Peyer's patch (tissue), 4 donors: ENCODE measurements around the gene CLN6. TPM values are rescaled to one million over a fixed set of nuclear protein-coding genes. Genes with fewer than 3 reads are reported as not detected.
A peak's percentile ranks its signal among the peaks of the same experiment; 100 is the strongest.
"Not testable (repeated sequence)": the region's sequence is repeated elsewhere in the genome, so short reads cannot be mapped to it uniquely, and the experiment has no call there.

Experiments
- DNase-seq, 3 donors: peaks; one replicate each; pipeline ENCODE4 v3.0.0-alpha.2; 2017 to 2019
- H3K27ac ChIP-seq, 4 donors: fragments of 200-600 bp; sonication (generic); one replicate each; pipeline ENCODE4 v1.5.1; 2016 to 2019
- H3K27me3 ChIP-seq, 2 donors: fragments of 200-600 bp; sonication (generic); one replicate each; pipeline ENCODE4 v1.5.1; 2019
- H3K36me3 ChIP-seq, 3 donors: fragments of 200-600 bp; sonication (generic); one replicate each; pipeline ENCODE4 v1.5.1; 2016 to 2019
- H3K4me1 ChIP-seq, 4 donors: fragments of 200-600 bp; sonication (generic); one replicate each; pipeline ENCODE4 v1.5.1; 2016 to 2019
- H3K4me3 ChIP-seq, 4 donors: fragments of 200-600 bp; sonication (generic); 1 replicate in 3 of 4; 2 replicates in 1 of 4; pipeline ENCODE4 v1.5.1; 2016 to 2019; ENCODE audit warnings: mild to moderate bottlenecking in 1 of 4
- H3K9me3 ChIP-seq, 4 donors: fragments of 200-600 bp; sonication (generic); one replicate each; pipeline ENCODE4 v1.5.1; 2016 to 2019; ENCODE audit warnings: mild to moderate bottlenecking in 1 of 4
- CTCF ChIP-seq, 6 experiments: fragments of 450-650 bp in 4 of 6; fragments of 200-600 bp in 2 of 6; sonication (generic) in 1 of 6; IDR thresholded peaks; one replicate each; pipeline ENCODE4 v1.5.1; 2017 to 2019; ENCODE audit warnings: antibody characterized with exemption in 6 of 6, mild to moderate bottlenecking in 3 of 6, moderate library complexity in 1 of 6
- POLR2A ChIP-seq, 2 donors: fragments of 450-650 bp; IDR thresholded peaks; one replicate each; pipeline ENCODE4 v1.5.1; 2017; ENCODE audit warnings: antibody characterized with exemption in 2 of 2, mild to moderate bottlenecking in 2 of 2, moderate library complexity in 2 of 2
- total RNA-seq, 4 donors: library from RNA; depleted of rRNA; stranded (reverse); fragments of >200 nt; gene quantifications; one replicate each; pipeline ENCODE4 v1.1.0, GENCODE V29; 2016

CLN6 gene
- total RNA-seq, 4 donors from 2014 or later: 19.0 to 38.0 (median 23.0) TPM

GRCh38 chr15:68213991-68214837 is 15.3 kb downstream of the CLN6 start:
- DNase-seq: peak in 2 of 3 donors; percentile 26 to 34

GRCh38 chr15:68213491-68213845 is 16.1 kb downstream of the CLN6 start:
- H3K36me3 ChIP-seq, H3K9me3 ChIP-seq, H3K27ac ChIP-seq, H3K4me3 ChIP-seq, H3K27me3 ChIP-seq: not testable (repeated sequence)
- DNase-seq: peak in 2 of 3 donors; percentile 15 to 21
- H3K4me1 ChIP-seq: peaks cover 0 to 13% (median 0%) of the 10 kb centered on the region in 4 donors

More at GRCh38 chr15:68213991-68214837, 15.3 kb downstream of the CLN6 start:
- Histone ChIP-seq H3K4me1 (peaks cover 0 to 13% (median 0%) of the 10 kb centered on the region in 4 donors), H3K27ac (no peak overlapping the region), H3K9me3 (no peaks in the 10 kb centered on the region), H3K36me3 (peaks cover 0 to 11% (median 0%) of the 10 kb centered on the region in 3 donors), H3K27me3 (no peaks in the 10 kb centered on the region), H3K4me3 (no peak overlapping the region)
- TF ChIP-seq POLR2A (IDR thresholded peaks at IDR 0.05) (no peak), CTCF (IDR thresholded peaks at IDR 0.05) (no peak)

GRCh38 chr15:68211656-68212320 is 17.7 kb downstream of the CLN6 start:
- H3K4me1 ChIP-seq: peaks cover 0 to 13% (median 0%) of the 10 kb centered on the region in 4 donors
- H3K4me3 ChIP-seq: no peak overlapping the region
- H3K9me3 ChIP-seq: no peaks in the 10 kb centered on the region
- H3K27me3 ChIP-seq: no peaks in the 10 kb centered on the region
- peak in 1 of 3 donors; percentile 38 for DNase-seq
- TF ChIP-seq CTCF (IDR thresholded peaks at IDR 0.05) (no peak), POLR2A (IDR thresholded peaks at IDR 0.05) (no peak)
- H3K36me3 ChIP-seq: no peaks in the 10 kb centered on the region
- H3K27ac ChIP-seq: no peak overlapping the region

GRCh38 chr15:68210821-68211655 is 18.5 kb downstream of the CLN6 start:
- H3K27ac ChIP-seq: no peak overlapping the region
- H3K36me3 ChIP-seq: no peaks in the 10 kb centered on the region
- no peaks in the 10 kb centered on the region for H3K9me3 ChIP-seq
- peak; percentile 41 to 78 (median 73) for DNase-seq
- H3K27me3 ChIP-seq: no peaks in the 10 kb centered on the region
- TF ChIP-seq CTCF (IDR thresholded peaks at IDR 0.05): peak; percentile 12 to 83 (median 72)
- no peak for TF ChIP-seq POLR2A (IDR thresholded peaks at IDR 0.05)
- H3K4me3 ChIP-seq: peak overlapping the region in 2 of 4 donors; percentile 15 to 29
- peaks cover 0 to 20% (median 0%) of the 10 kb centered on the region in 4 donors for H3K4me1 ChIP-seq

GRCh38 chr15:68210409-68210756 is 19.1 kb downstream of the CLN6 start:
- DNase-seq: no peak
- Histone ChIP-seq H3K36me3 (no peaks in the 10 kb centered on the region), H3K4me1 (peaks cover 0 to 21% (median 0%) of the 10 kb centered on the region in 4 donors), H3K4me3 (peak overlapping the region in 2 of 4 donors; percentile 15 to 29), H3K27ac (no peak overlapping the region), H3K9me3 (no peaks in the 10 kb centered on the region), H3K27me3 (no peaks in the 10 kb centered on the region)
- no peak for TF ChIP-seq POLR2A (IDR thresholded peaks at IDR 0.05)
- TF ChIP-seq CTCF (IDR thresholded peaks at IDR 0.05): no peak
